K562 (cell line): ENCODE measurements around the gene HECW1. TPM values are rescaled to one million over a fixed set of nuclear protein-coding genes. Genes with fewer than 3 reads are reported as not detected.

ENCODE experiments used
- ATAC-seq: fragments of 200-7000 bp; cut with Tn5 transposase; 3 replicates; pipeline ENCODE4 v1.9.1; 2020; ENCODE audit warnings: moderate library complexity
- BruUV-seq: library from RNA; stranded (reverse); fragments of 400-500 nt; replicated peaks from 2 replicates; lab custom pipeline; 2021; lab: Mats Ljungman, UMichigan
- CTCF ChIA-PET: fragments of 300-600 bp; formaldehyde crosslinking; extraction: SDS; loops from one replicate; lab custom pipeline; 2021; ENCODE audit warnings: low intra/inter-chr PET ratio; lab: Yijun Ruan, JAX
- POLR2A ChIA-PET: fragments of 300-600, 350-650 bp; sonication (Branson Sonifier 250); formaldehyde crosslinking; extraction: SDS; loops from one replicate; lab custom pipeline; 2021; ENCODE audit warnings: antibody characterized with exemption, inconsistent platforms; lab: Yijun Ruan, JAX
- DNase-seq, 4 experiments: peaks; one replicate each; pipeline versions ENCODE4 v3.0.0 to v3.0.0-alpha.2; 2011 to 2018; ENCODE audit warnings: low spot score in 3 of 4, mixed read lengths in 3 of 4; ENCODE audit errors: extremely low read depth in 1 of 4
- FAIRE-seq: peaks from 2 replicates; lab custom pipeline; 2011; peaks lifted over from hg19 to GRCh38; lab: Jason Lieb, UNC
- H2AFZ ChIP-seq: 2 replicates; pipeline ENCODE4 v1.6.0; 2011; ENCODE audit warnings: low read depth, low read length, control low read depth, inconsistent platforms
- H3K27ac ChIP-seq: fragments of 200-600 bp; 3 replicates; pipeline ENCODE4 v1.8.0; 2011; ENCODE audit warnings: low read depth, mild to moderate bottlenecking, control low read depth, inconsistent platforms, low read length, moderate library complexity, mixed read lengths; ENCODE audit errors: extremely low read depth
- H3K27me3 ChIP-seq, 2 experiments: fragments of 300-600 bp in 1 of 2; 2 replicates in 1 of 2; 3 replicates in 1 of 2; pipeline versions ENCODE4 v1.6.0 to v1.8.0; 2011; ENCODE audit warnings: inconsistent platforms in 2 of 2, low read length in 2 of 2, mild to moderate bottlenecking in 1 of 2, mixed read lengths in 1 of 2, moderate library complexity in 1 of 2; ENCODE audit not compliant: control insufficient read depth in 2 of 2, insufficient read depth in 2 of 2
- H3K36me3 ChIP-seq: fragments of 300-600 bp; 3 replicates; pipeline ENCODE4 v1.8.0; 2011; ENCODE audit warnings: mild to moderate bottlenecking, low read length, inconsistent platforms; ENCODE audit not compliant: control insufficient read depth, insufficient read depth
- H3K4me1 ChIP-seq, 2 experiments: fragments of 200-600 bp in 1 of 2; replicated peaks in 1 of 2; 2 replicates in 1 of 2; 3 replicates in 1 of 2; pipeline versions ENCODE4 v1.5.1 to v1.8.0; 2011; ENCODE audit warnings: inconsistent platforms in 2 of 2, low read length in 2 of 2, mild to moderate bottlenecking in 1 of 2, mixed read lengths in 1 of 2, moderate library complexity in 1 of 2; ENCODE audit not compliant: control insufficient read depth in 2 of 2, insufficient read depth in 2 of 2
- H3K4me2 ChIP-seq: 2 replicates; pipeline ENCODE4 v1.6.1; 2011; ENCODE audit warnings: low read length, control low read depth, inconsistent platforms, mixed read lengths; ENCODE audit not compliant: insufficient read depth
- H3K4me3 ChIP-seq: fragments of 200-600 bp; sonication (generic), shearing (Covaris generic); 2 replicates; pipeline ENCODE4 v1.5.1; 2016; ENCODE audit warnings: control low read depth, inconsistent platforms
- H3K79me2 ChIP-seq: fragments of 200-600 bp; 3 replicates; pipeline ENCODE4 v1.8.0; 2011; ENCODE audit warnings: low read length, inconsistent platforms; ENCODE audit not compliant: control insufficient read depth, insufficient read depth
- H3K9ac ChIP-seq, 2 experiments: 2 replicates each; pipeline versions ENCODE4 v1.6.0 to v1.6.1; 2011; ENCODE audit warnings: low read depth in 2 of 2, low read length in 2 of 2, control low read depth in 1 of 2, inconsistent platforms in 1 of 2, mild to moderate bottlenecking in 1 of 2, mixed read lengths in 1 of 2; ENCODE audit not compliant: insufficient read depth in 1 of 2
- H3K9me1 ChIP-seq: one replicate; pipeline ENCODE4 v1.6.0; 2011; ENCODE audit warnings: inconsistent platforms, mild to moderate bottlenecking, low read length, moderate library complexity; ENCODE audit not compliant: control insufficient read depth, insufficient read depth
- H3K9me3 ChIP-seq: replicated peaks from 2 replicates; pipeline ENCODE4 v1.5.1; 2011; ENCODE audit warnings: low read depth, low read length, inconsistent platforms; ENCODE audit not compliant: control insufficient read depth, insufficient read depth
- H4K20me1 ChIP-seq: replicated peaks from 2 replicates; pipeline ENCODE4 v1.6.1; 2011; ENCODE audit warnings: low read length, inconsistent platforms, mixed read lengths; ENCODE audit not compliant: control insufficient read depth, insufficient read depth
- BRD9 ChIP-seq: fragments of 450-650 bp; IDR thresholded peaks from 2 replicates; pipeline ENCODE4 v1.6.1; 2018; ENCODE audit warnings: low read depth; ENCODE audit not compliant: partially characterized antibody
- BRF1 ChIP-seq: IDR thresholded peaks from 3 replicates; pipeline ENCODE4 v1.6.1; 2011; ENCODE audit warnings: borderline replicate concordance, mild to moderate bottlenecking; ENCODE audit not compliant: insufficient read length; ENCODE audit errors: extremely low read depth
- HOXB6 ChIP-seq: fragments of 250-450 bp; sonication (Bioruptor Pico); IDR thresholded peaks from 2 replicates; pipeline ENCODE4 v1.5.1; 2022; ENCODE audit warnings: mild to moderate bottlenecking, borderline replicate concordance
- ILF3 ChIP-seq: fragments of 450-650 bp; IDR thresholded peaks from 2 replicates; pipeline ENCODE4 v1.6.1; 2018; ENCODE audit warnings: antibody characterized with exemption, mild to moderate bottlenecking, moderate library complexity, borderline replicate concordance
- MAX ChIP-seq: sonication (generic); formaldehyde crosslinking; IDR thresholded peaks from 2 replicates; pipeline ENCODE4 v1.9.0; 2022; ENCODE audit warnings: mild to moderate bottlenecking, missing genetic modification reagents
- NEUROD1 ChIP-seq: fragments of 150-350 bp; IDR thresholded peaks from 2 replicates; pipeline ENCODE4 v1.6.1; 2014; ENCODE audit warnings: borderline replicate concordance, low read length, low read depth; ENCODE audit not compliant: partially characterized antibody
- NONO ChIP-seq, 2 experiments: fragments of 200-400 bp in 1 of 2; fragments of 450-650 bp in 1 of 2; formaldehyde crosslinking in 1 of 2; IDR thresholded peaks; 2 replicates each; pipeline ENCODE4 v1.6.1; 2017; ENCODE audit warnings: low read depth in 2 of 2, mild to moderate bottlenecking in 2 of 2, moderate library complexity in 2 of 2, low read length in 1 of 2
- POLR2AphosphoS5 ChIP-seq: IDR thresholded peaks from 2 replicates; pipeline ENCODE4 v1.6.1; 2011; ENCODE audit warnings: mild to moderate bottlenecking, low read depth, low read length, moderate library complexity; ENCODE audit not compliant: control insufficient read depth, insufficient read depth
- RNF2 ChIP-seq: sonication (generic); IDR thresholded peaks from 2 replicates; pipeline ENCODE4 v1.6.1; 2016
- ZNF263 ChIP-seq: sonication (generic); formaldehyde crosslinking; IDR thresholded peaks from 2 replicates; pipeline ENCODE4 v1.8.0; 2022; ENCODE audit warnings: mild to moderate bottlenecking, missing genetic modification reagents, borderline replicate concordance
- ZNF561 ChIP-seq: fragments of 450-650 bp; formaldehyde crosslinking; conservative IDR thresholded peaks from 2 replicates; pipeline ENCODE4 v1.4.0; 2020; ENCODE audit warnings: mild to moderate bottlenecking, moderate library complexity
- ZNF785 ChIP-seq: fragments of 250-450 bp; sonication (Bioruptor Pico); IDR thresholded peaks from 2 replicates; pipeline ENCODE4 v1.4.0; 2020; ENCODE audit warnings: mild to moderate bottlenecking
- in situ Hi-C: fragments of 300-500 bp; cut with MboI; formaldehyde crosslinking; loops from 4 replicates; pipeline ENCODE4 v1.15.0; 2018; ENCODE audit warnings: inconsistent platforms, mixed read lengths
- intact Hi-C: fragments of 100-400 bp; cut with micrococcal nuclease; formaldehyde crosslinking; loops from 2 replicates; pipeline ENCODE4 v1.14.2; 2022
- polyA plus RNA-seq, 8 experiments: library from polyadenylated mRNA; depleted of rRNA in 4 of 8; stranded (reverse) in 5 of 8; unstranded in 3 of 8; fragments of >200 nt; fragmentation: Nextera tagmentation in 2 of 8; fragmentation: Illumina TruSeq in 1 of 8; extraction: Ambion mirVana in 2 of 8; extraction: Trizol in 1 of 8; gene quantifications; 2 replicates each; pipeline versions ENCODE4 v1.2.1 to v1.2.3, GENCODE V29; 2011 to 2014; ENCODE audit warnings: inconsistent platforms in 1 of 8, missing spikeins in 1 of 8
- total RNA-seq, 7 experiments: library from RNA; depleted of rRNA in 6 of 7; stranded (reverse); fragments of >200 nt in 6 of 7; fragmentation: Illumina TruSeq in 2 of 7; extraction: Trizol in 2 of 7; gene quantifications; 2 replicates each; pipeline versions ENCODE4 v1.2.1 to v1.2.3, GENCODE V29; 2011 to 2021; ENCODE audit warnings: low replicate concordance in 1 of 7
- TF ChIP-seq, protein P1 (sequence below): fragments of 450-650 bp; formaldehyde crosslinking; IDR thresholded peaks from 2 replicates; pipeline ENCODE4 v1.4.0; 2022; ENCODE audit warnings: missing genetic modification characterization

HECW1 gene
- total and polyA plus RNA-seq, 9 of the 15 experiments (the other 6 are each of a cell fraction or from before 2014, with no cell fraction given), result 0.07 to 0.31 (median 0.13) TPM; not detected in 4

DNA sequence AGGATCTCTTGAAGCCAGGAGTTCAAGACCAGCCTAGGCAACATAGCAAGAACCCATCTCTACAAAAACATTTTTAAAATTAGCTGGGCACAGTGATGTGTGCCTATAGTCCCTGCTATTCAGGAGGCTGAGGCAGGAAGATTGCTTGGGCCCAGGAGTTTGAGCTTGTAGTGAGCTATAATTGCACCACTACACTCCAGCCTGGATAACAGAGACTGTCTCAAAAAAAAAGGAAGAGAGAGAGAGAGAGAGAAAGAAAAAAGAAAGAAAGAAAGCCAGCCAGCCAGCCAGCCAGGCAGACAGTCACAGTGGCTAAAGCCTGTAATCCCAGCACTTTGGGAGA, 375.3 kb downstream of the HECW1 start:
- BruUV-seq, result no TSS peak

More for the DNA sequence above, 375.3 kb downstream of the HECW1 start:
- ChIA-PET POLR2A (no interaction called here), CTCF (no interaction called here)
- Histone ChIP-seq H3K9me3 (no peaks in the 10 kb centered on the region), H4K20me1 (no peaks in the 10 kb centered on the region), H3K4me3 (no peak overlapping the region), H3K9ac (no peak overlapping the region), H3K27ac (no peak overlapping the region), H3K79me2 (no peaks in the 10 kb centered on the region), H3K27me3 (peaks cover 6 to 11% of the 10 kb centered on the region in 2 experiments; a peak in 4 of 5 replicates), H3K4me1 (no peaks in the 10 kb centered on the region; a peak in 1 of 5 replicates), H3K9me1 (no peaks in the 10 kb centered on the region), H3K4me2 (no peak overlapping the region), H2AFZ (no peak overlapping the region), H3K36me3 (no peaks in the 10 kb centered on the region)
- FAIRE-seq, result no peak
- intact Hi-C loops, result no loop called here
- no peak for DNase-seq
- TF ChIP-seq BRF1 (no peak), MAX (CRISPR knock-in tag) (no peak), NEUROD1 (no peak), NONO (IDR thresholded peaks at IDR 0.05; ENCODE audit: low read depth in 2 of 2, low read length in 1 of 2) (no peak), ILF3 (no peak), BRD9 (no peak), HOXB6 (CRISPR knock-in tag) (no peak), ZNF785 (CRISPR knock-in tag) (no peak), ZNF561 (CRISPR knock-in tag) (no peak), ZNF263 (no peak), POLR2AphosphoS5 (no peak), RNF2 (no peak)
- TF ChIP-seq, protein P1, sequence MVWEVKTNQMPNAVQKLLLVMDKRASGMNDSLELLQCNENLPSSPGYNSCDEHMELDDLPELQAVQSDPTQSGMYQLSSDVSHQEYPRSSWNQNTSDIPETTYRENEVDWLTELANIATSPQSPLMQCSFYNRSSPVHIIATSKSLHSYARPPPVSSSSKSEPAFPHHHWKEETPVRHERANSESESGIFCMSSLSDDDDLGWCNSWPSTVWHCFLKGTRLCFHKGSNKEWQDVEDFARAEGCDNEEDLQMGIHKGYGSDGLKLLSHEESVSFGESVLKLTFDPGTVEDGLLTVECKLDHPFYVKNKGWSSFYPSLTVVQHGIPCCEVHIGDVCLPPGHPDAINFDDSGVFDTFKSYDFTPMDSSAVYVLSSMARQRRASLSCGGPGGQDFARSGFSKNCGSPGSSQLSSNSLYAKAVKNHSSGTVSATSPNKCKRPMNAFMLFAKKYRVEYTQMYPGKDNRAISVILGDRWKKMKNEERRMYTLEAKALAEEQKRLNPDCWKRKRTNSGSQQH, result no peak
- in situ Hi-C loops, result no loop called here
- ATAC-seq, result no peak
